Keratinocyte (primary cell): ENCODE data around the gene PLEKHA6. TPM values are rescaled to one million over a fixed set of nuclear protein-coding genes. Genes with fewer than 3 reads are reported as not detected.

Experiments used
- DNase-seq: peaks from one replicate; pipeline ENCODE4 v3.0.0-alpha.2; 2011; ENCODE audit warnings: low read depth, missing footprints, low spot score
- FAIRE-seq: peaks from 2 replicates; lab custom pipeline; 2011; peaks lifted over from hg19 to GRCh38; lab: Jason Lieb, UNC
- H2AFZ ChIP-seq: 2 replicates; pipeline ENCODE4 v1.6.0; 2012; ENCODE audit warnings: low read length, control low read depth, inconsistent platforms; ENCODE audit not compliant: control insufficient read depth
- H3K27ac ChIP-seq: 2 replicates; pipeline ENCODE4 v1.5.1; 2011; ENCODE audit warnings: low read length; ENCODE audit not compliant: control insufficient read depth, insufficient read depth
- H3K27me3 ChIP-seq: 3 replicates; pipeline ENCODE4 v1.6.0; 2011; ENCODE audit warnings: low read length; ENCODE audit not compliant: control insufficient read depth, insufficient read depth; ENCODE audit errors: extremely low read depth
- H3K36me3 ChIP-seq, 2 experiments: 2 replicates in 1 of 2; 3 replicates in 1 of 2; pipeline ENCODE4 v1.5.1; 2011; ENCODE audit warnings: low read length in 2 of 2, mild to moderate bottlenecking in 1 of 2; ENCODE audit not compliant: control insufficient read depth in 2 of 2, insufficient read depth in 2 of 2; ENCODE audit errors: extremely low read depth in 1 of 2
- H3K4me1 ChIP-seq: 3 replicates; pipeline ENCODE4 v1.5.1; 2011; ENCODE audit warnings: low read length; ENCODE audit not compliant: control insufficient read depth, insufficient read depth; ENCODE audit errors: extremely low read depth
- H3K4me2 ChIP-seq: 3 replicates; pipeline ENCODE4 v1.6.0; 2011; ENCODE audit warnings: low read depth, low read length; ENCODE audit not compliant: control insufficient read depth, insufficient read depth; ENCODE audit errors: extremely low read depth
- H3K4me3 ChIP-seq, 3 experiments: fragments of 200-600 bp in 1 of 3; sonication (generic) in 1 of 3; 2 replicates in 2 of 3; 3 replicates in 1 of 3; pipeline ENCODE4 v1.5.1; 2011 to 2016; ENCODE audit warnings: low read length in 3 of 3, mild to moderate bottlenecking in 3 of 3, control low read depth in 2 of 3, inconsistent platforms in 1 of 3, low read depth in 1 of 3, mixed read lengths in 1 of 3, mixed run types in 1 of 3, moderate library complexity in 1 of 3; ENCODE audit not compliant: control insufficient read depth in 2 of 3, insufficient read depth in 2 of 3; ENCODE audit errors: extremely low read depth in 1 of 3
- H3K79me2 ChIP-seq: 2 replicates; pipeline ENCODE4 v1.6.0; 2012; ENCODE audit warnings: low read length; ENCODE audit not compliant: control insufficient read depth, insufficient read depth
- H3K9ac ChIP-seq: 3 replicates; pipeline ENCODE4 v1.6.0; 2011; ENCODE audit warnings: low read length; ENCODE audit not compliant: control insufficient read depth, insufficient read depth; ENCODE audit errors: extremely low read depth
- H3K9me1 ChIP-seq: 3 replicates; pipeline ENCODE4 v1.6.0; 2011; ENCODE audit warnings: low read length; ENCODE audit not compliant: control insufficient read depth, insufficient read depth; ENCODE audit errors: extremely low read depth
- H3K9me3 ChIP-seq: 2 replicates; pipeline ENCODE4 v1.5.1; 2012; ENCODE audit warnings: low read depth, low read length; ENCODE audit not compliant: control insufficient read depth
- H4K20me1 ChIP-seq: 3 replicates; pipeline ENCODE4 v1.6.0; 2011; ENCODE audit warnings: low read length; ENCODE audit not compliant: control insufficient read depth, insufficient read depth; ENCODE audit errors: extremely low read depth
- EZH2 ChIP-seq: IDR thresholded peaks from one replicate; pipeline ENCODE4 v1.6.1; 2012; ENCODE audit warnings: inconsistent platforms, mild to moderate bottlenecking, low read length, moderate library complexity
- dilution Hi-C: fragments of 300-500 bp; cut with MboI; formaldehyde crosslinking; loops from one replicate; pipeline ENCODE4 v1.7.0; 2020; ENCODE audit warnings: low sequenced_read_pairs; ENCODE audit not compliant: extremely low pct_ligation_motif_present
- polyA plus RNA-seq, 5 experiments: library from polyadenylated mRNA; depleted of rRNA in 3 of 5; stranded (reverse) in 3 of 5; stranded (forward) in 1 of 5; unstranded in 1 of 5; fragments of >200 nt; gene quantifications; 1 replicate in 1 of 5; 2 replicates in 3 of 5; 3 replicates in 1 of 5; pipeline versions ENCODE4 v1.2.1 to v1.2.3, GENCODE V29; 2011 to 2012; ENCODE audit warnings: missing spikeins in 2 of 5, low read depth in 1 of 5, low replicate concordance in 1 of 5
- TF ChIP-seq, protein P1 (sequence below), 3 experiments: IDR thresholded peaks in 1 of 3; conservative IDR thresholded peaks in 1 of 3; optimal IDR thresholded peaks in 1 of 3; 2 replicates in 2 of 3; 3 replicates in 1 of 3; pipeline versions ENCODE3 to v1.5.1; 2011; ENCODE audit warnings: low read length in 3 of 3, mild to moderate bottlenecking in 3 of 3, moderate library complexity in 2 of 3, control low read depth in 1 of 3, inconsistent platforms in 1 of 3; ENCODE audit not compliant: insufficient read depth in 2 of 3; ENCODE audit errors: extremely low read depth in 1 of 3

Gene PLEKHA6
- polyA plus RNA-seq, 1 donor (not counting 4 experiments of a cell fraction or from before 2014, with no cell fraction given): 1.5 TPM

DNA sequence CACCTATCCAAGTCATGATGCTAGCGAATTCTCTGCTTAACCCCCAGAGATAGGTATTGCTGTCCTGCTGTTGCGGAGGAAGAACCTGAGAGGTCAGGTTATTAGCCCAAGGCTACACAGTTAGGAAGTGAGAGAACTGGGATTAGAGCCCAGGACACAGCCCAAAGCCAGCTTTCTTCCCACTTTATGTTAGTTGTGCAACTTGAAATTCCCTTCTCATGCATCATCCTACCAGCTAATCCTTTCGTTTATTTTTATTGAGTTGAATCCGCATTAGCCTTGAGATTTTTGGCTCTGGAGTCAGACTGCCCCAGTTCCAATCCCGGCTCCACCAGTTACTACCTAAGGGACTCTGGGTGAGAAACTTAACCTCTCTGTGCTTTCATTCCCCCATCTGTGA, 65.4 kb downstream of the PLEKHA6 start:
- H2AFZ ChIP-seq: no peak overlapping the region
- H3K9ac ChIP-seq: no peak overlapping the region
- H3K79me2 ChIP-seq: no peaks in the 10 kb centered on the region
- no peaks in the 10 kb centered on the region for H3K36me3 ChIP-seq
- no peaks in the 10 kb centered on the region for H3K9me1 ChIP-seq
- no peaks in the 10 kb centered on the region for H4K20me1 ChIP-seq
- DNase-seq (peak; percentile 82), FAIRE-seq (peak; percentile 94)
- peak overlapping the region; percentile 52 for H3K4me2 ChIP-seq
- peak overlapping the region; percentile 39 for H3K27ac ChIP-seq
- H3K9me3 ChIP-seq: no peaks in the 10 kb centered on the region
- H3K27me3 ChIP-seq: no peaks in the 10 kb centered on the region
- H3K4me1 ChIP-seq: peaks cover 22% of the 10 kb centered on the region
- H3K4me3 ChIP-seq: no peak overlapping the region
- dilution Hi-C loops: no loop called here
- TF ChIP-seq, protein P1, sequence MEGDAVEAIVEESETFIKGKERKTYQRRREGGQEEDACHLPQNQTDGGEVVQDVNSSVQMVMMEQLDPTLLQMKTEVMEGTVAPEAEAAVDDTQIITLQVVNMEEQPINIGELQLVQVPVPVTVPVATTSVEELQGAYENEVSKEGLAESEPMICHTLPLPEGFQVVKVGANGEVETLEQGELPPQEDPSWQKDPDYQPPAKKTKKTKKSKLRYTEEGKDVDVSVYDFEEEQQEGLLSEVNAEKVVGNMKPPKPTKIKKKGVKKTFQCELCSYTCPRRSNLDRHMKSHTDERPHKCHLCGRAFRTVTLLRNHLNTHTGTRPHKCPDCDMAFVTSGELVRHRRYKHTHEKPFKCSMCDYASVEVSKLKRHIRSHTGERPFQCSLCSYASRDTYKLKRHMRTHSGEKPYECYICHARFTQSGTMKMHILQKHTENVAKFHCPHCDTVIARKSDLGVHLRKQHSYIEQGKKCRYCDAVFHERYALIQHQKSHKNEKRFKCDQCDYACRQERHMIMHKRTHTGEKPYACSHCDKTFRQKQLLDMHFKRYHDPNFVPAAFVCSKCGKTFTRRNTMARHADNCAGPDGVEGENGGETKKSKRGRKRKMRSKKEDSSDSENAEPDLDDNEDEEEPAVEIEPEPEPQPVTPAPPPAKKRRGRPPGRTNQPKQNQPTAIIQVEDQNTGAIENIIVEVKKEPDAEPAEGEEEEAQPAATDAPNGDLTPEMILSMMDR (optimal IDR thresholded peaks at IDR 0.05 in 1 of 3, IDR thresholded peaks at IDR 0.05 in 1 of 3, conservative IDR thresholded peaks at IDR 0.05 in 1 of 3; ENCODE audit: extremely low read depth in 1 of 3, insufficient read depth in 2 of 3, low read length in 3 of 3): no peak
- TF ChIP-seq EZH2: no peak

DNA sequence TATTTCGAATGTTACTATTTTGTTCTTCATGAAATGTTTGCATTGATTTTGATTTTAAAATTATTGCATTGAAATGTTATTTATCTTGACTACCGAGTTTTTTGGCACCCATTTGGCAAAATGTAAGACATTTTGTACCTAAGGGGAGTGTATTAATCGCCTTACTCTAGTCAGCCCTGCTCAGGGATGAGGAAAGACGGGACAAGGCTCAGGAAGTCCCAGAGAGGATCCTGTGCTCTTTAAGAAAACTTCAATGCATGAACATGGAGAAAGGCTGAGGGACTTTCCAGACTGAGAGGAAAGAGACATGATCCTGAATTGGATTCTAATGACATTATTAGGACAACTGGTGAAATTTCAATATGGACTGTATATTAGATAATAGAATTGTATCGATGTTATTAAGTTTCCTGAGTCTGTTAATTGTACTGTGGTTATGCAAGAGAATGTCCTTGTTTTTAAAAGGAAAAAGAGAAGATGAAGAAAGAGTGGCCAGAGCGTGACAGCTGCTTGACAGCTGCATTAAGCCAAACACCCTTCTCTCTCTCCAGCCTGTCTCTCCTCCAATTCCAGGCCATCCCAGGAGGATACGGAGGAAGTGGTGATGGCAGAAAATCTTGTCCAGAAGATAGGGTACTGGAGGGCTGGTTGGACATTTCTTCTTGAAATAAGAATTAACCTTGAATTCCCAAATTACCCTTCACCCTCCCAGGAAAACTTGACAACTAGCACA, 66.0 kb downstream of the PLEKHA6 start:
- no peaks in the 10 kb centered on the region for H3K9me1 ChIP-seq
- peak overlapping the region; percentile 39 for H3K27ac ChIP-seq
- dilution Hi-C loops: no loop called here
- no peak overlapping the region for H2AFZ ChIP-seq
- peak overlapping the region; percentile 52 for H3K4me2 ChIP-seq
- H3K27me3 ChIP-seq: no peaks in the 10 kb centered on the region
- H3K4me3 ChIP-seq: no peak overlapping the region
- H3K79me2 ChIP-seq: no peaks in the 10 kb centered on the region
- H3K36me3 ChIP-seq: no peaks in the 10 kb centered on the region
- no peak for TF ChIP-seq EZH2
- TF ChIP-seq, protein P1 (optimal IDR thresholded peaks at IDR 0.05 in 1 of 3, IDR thresholded peaks at IDR 0.05 in 1 of 3, conservative IDR thresholded peaks at IDR 0.05 in 1 of 3; ENCODE audit: extremely low read depth in 1 of 3, insufficient read depth in 2 of 3, low read length in 3 of 3): no peak
- no peaks in the 10 kb centered on the region for H4K20me1 ChIP-seq
- H3K4me1 ChIP-seq: peaks cover 25% of the 10 kb centered on the region
- no peak overlapping the region for H3K9ac ChIP-seq
- no peaks in the 10 kb centered on the region for H3K9me3 ChIP-seq
- peak; percentile 9 for FAIRE-seq
- no peak for DNase-seq
